K562 (cell line): Measurements from ENCODE around the gene FGF14. TPM values are rescaled to one million over a fixed set of nuclear protein-coding genes. Genes with fewer than 3 reads are reported as not detected.

Experiments
- polyA plus RNA-seq, 8 experiments: library from polyadenylated mRNA; depleted of rRNA in 4 of 8; stranded (reverse) in 5 of 8; unstranded in 3 of 8; fragments of >200 nt; fragmentation: Nextera tagmentation in 2 of 8; fragmentation: Illumina TruSeq in 1 of 8; extraction: Ambion mirVana in 2 of 8; extraction: Trizol in 1 of 8; gene quantifications; 2 replicates each; pipeline versions ENCODE4 v1.2.1 to v1.2.3, GENCODE V29; 2011 to 2014; ENCODE audit warnings: inconsistent platforms in 1 of 8, missing spikeins in 1 of 8
- total RNA-seq, 7 experiments: library from RNA; depleted of rRNA in 6 of 7; stranded (reverse); fragments of >200 nt in 6 of 7; fragmentation: Illumina TruSeq in 2 of 7; extraction: Trizol in 2 of 7; gene quantifications; 2 replicates each; pipeline versions ENCODE4 v1.2.1 to v1.2.3, GENCODE V29; 2011 to 2021; ENCODE audit warnings: low replicate concordance in 1 of 7
- TF ChIP-seq, protein P1 (sequence below), 2 experiments: fragments of 450-650 bp in 1 of 2; sonication (generic) in 1 of 2; formaldehyde crosslinking in 1 of 2; IDR thresholded peaks; 2 replicates each; pipeline versions ENCODE4 v1.7.1 to v1.9.0; 2016 to 2022; ENCODE audit warnings: inconsistent platforms in 1 of 2, mild to moderate bottlenecking in 1 of 2, missing genetic modification reagents in 1 of 2

The FGF14 gene
- total and polyA plus RNA-seq, 9 of the 15 experiments (the other 6 are each of a cell fraction or from before 2014, with no cell fraction given), result not detected

DNA sequence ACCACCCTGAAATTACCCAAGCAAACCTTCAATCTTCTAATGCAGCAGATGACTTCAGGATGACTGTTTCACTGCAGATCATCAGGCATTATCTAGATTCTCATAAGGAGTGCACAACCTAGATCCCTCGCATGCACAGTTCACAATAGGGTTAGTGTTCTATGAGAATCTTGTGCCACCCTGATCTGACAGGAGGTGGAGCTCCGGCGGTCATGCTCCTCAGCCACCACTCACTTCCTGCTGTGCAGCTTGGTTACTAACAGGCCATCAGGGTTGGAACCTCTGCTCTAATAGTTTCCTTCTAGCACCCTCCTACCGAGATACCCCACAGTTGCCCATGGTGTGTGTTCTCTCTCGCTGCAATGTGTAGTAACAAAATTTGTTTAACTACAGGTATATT is 442.8 kb downstream of the FGF14 start (continued):
- TF ChIP-seq, protein P1, sequence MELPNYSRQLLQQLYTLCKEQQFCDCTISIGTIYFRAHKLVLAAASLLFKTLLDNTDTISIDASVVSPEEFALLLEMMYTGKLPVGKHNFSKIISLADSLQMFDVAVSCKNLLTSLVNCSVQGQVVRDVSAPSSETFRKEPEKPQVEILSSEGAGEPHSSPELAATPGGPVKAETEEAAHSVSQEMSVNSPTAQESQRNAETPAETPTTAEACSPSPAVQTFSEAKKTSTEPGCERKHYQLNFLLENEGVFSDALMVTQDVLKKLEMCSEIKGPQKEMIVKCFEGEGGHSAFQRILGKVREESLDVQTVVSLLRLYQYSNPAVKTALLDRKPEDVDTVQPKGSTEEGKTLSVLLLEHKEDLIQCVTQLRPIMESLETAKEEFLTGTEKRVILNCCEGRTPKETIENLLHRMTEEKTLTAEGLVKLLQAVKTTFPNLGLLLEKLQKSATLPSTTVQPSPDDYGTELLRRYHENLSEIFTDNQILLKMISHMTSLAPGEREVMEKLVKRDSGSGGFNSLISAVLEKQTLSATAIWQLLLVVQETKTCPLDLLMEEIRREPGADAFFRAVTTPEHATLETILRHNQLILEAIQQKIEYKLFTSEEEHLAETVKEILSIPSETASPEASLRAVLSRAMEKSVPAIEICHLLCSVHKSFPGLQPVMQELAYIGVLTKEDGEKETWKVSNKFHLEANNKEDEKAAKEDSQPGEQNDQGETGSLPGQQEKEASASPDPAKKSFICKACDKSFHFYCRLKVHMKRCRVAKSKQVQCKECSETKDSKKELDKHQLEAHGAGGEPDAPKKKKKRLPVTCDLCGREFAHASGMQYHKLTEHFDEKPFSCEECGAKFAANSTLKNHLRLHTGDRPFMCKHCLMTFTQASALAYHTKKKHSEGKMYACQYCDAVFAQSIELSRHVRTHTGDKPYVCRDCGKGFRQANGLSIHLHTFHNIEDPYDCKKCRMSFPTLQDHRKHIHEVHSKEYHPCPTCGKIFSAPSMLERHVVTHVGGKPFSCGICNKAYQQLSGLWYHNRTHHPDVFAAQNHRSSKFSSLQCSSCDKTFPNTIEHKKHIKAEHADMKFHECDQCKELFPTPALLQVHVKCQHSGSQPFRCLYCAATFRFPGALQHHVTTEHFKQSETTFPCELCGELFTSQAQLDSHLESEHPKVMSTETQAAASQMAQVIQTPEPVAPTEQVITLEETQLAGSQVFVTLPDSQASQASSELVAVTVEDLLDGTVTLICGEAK (IDR thresholded peaks at IDR 0.05), result no peak
- TF ChIP-seq, protein P1 (CRISPR knock-in tag; IDR thresholded peaks at IDR 0.05), result no peak
